Neutrophil (primary cell): ENCODE results near the gene LAMC1.

Experiments used
- H3K27ac ChIP-seq: fragments of 200-600 bp; sonication (generic); 2 replicates; pipeline ENCODE4 v1.5.1; 2016; ENCODE audit warnings: mild to moderate bottlenecking, moderate library complexity
- H3K27me3 ChIP-seq: fragments of 200-600 bp; sonication (generic); 2 replicates; pipeline ENCODE4 v1.6.0; 2016; ENCODE audit warnings: mild to moderate bottlenecking
- H3K36me3 ChIP-seq: fragments of 200-600 bp; sonication (generic); 2 replicates; pipeline ENCODE4 v1.5.1; 2017
- H3K4me1 ChIP-seq, 2 experiments: fragments of 200-600 bp in 1 of 2; sonication (generic) in 1 of 2; 1 replicate in 1 of 2; 2 replicates in 1 of 2; pipeline versions ENCODE4 v1.5.1 to v1.6.1; 2013 to 2016; ENCODE audit warnings: low read depth in 1 of 2, low read length in 1 of 2, mild to moderate bottlenecking in 1 of 2, moderate library complexity in 1 of 2; ENCODE audit not compliant: control insufficient read depth in 1 of 2, insufficient read depth in 1 of 2
- H3K4me3 ChIP-seq, 2 experiments: fragments of 200-600 bp in 1 of 2; sonication (generic) in 1 of 2; 1 replicate in 1 of 2; 2 replicates in 1 of 2; pipeline ENCODE4 v1.5.1; 2013 to 2016; ENCODE audit warnings: low read depth in 1 of 2, low read length in 1 of 2, mild to moderate bottlenecking in 1 of 2, moderate library complexity in 1 of 2
- H3K9me3 ChIP-seq: fragments of 200-600 bp; sonication (generic); 2 replicates; pipeline ENCODE4 v1.5.1; 2016
- CTCF ChIP-seq: fragments of 200-600 bp; sonication (generic); IDR thresholded peaks from 2 replicates; pipeline ENCODE4 v1.5.1; 2016; ENCODE audit warnings: antibody characterized with exemption

The LAMC1 gene

GRCh38 chr1:183043872-183044854 is 20.9 kb downstream of the LAMC1 start:
- Histone ChIP-seq H3K4me1 (peaks cover 7% of the 10 kb centered on the region in 2 experiments), H3K36me3 (no peaks in the 10 kb centered on the region), H3K27ac (no peak overlapping the region), H3K4me3 (no peak overlapping the region), H3K9me3 (no peaks in the 10 kb centered on the region), H3K27me3 (no peaks in the 10 kb centered on the region)
- TF ChIP-seq CTCF = no peak

- H3K9me3 ChIP-seq = no peaks in the 10 kb centered on the region
- peaks cover 4 to 5% of the 10 kb centered on the region in 2 experiments for H3K4me1 ChIP-seq
- H3K36me3 ChIP-seq = no peaks in the 10 kb centered on the region
- no peak for TF ChIP-seq CTCF
- H3K27ac ChIP-seq = no peak overlapping the region
- H3K27me3 ChIP-seq = no peaks in the 10 kb centered on the region
- no peak overlapping the region for H3K4me3 ChIP-seq
Measured at GRCh38 chr1:183044893-183045649, 21.9 kb downstream of the LAMC1 start.

GRCh38 chr1:183048087-183049085 is 25.2 kb downstream of the LAMC1 start:
- Histone ChIP-seq H3K4me1 (no peaks in the 10 kb centered on the region), H3K27me3 (peaks cover 10% of the 10 kb centered on the region), H3K36me3 (no peaks in the 10 kb centered on the region), H3K4me3 (no peak overlapping the region), H3K27ac (no peak overlapping the region), H3K9me3 (no peaks in the 10 kb centered on the region)
- no peak for TF ChIP-seq CTCF

- H3K27me3 ChIP-seq = peaks cover 18% of the 10 kb centered on the region
Measured at GRCh38 chr1:183051546-183051945, 28.3 kb downstream of the LAMC1 start.

More at GRCh38 chr1:183051546-183051945, 28.3 kb downstream of the LAMC1 start:
- no peaks in the 10 kb centered on the region for H3K36me3 ChIP-seq
- H3K27ac ChIP-seq = no peak overlapping the region
- no peak for TF ChIP-seq CTCF
- H3K4me1 ChIP-seq = no peaks in the 10 kb centered on the region
- H3K9me3 ChIP-seq = no peaks in the 10 kb centered on the region
- no peak overlapping the region for H3K4me3 ChIP-seq
